ENCODE results near the gene TMC8. TPM values are rescaled to one million over a fixed set of nuclear protein-coding genes. Genes with fewer than 3 reads are reported as not detected.
"Not testable (repeated sequence)": the region's sequence is repeated elsewhere in the genome, so short reads cannot be mapped to it uniquely, and the experiment has no call there.

Gene TMC8
- total and polyA plus RNA-seq, 2 experiments from 2014 or later: 1.2 to 1.3 TPM

GRCh38 chr17:78130437-78131101 lies at the start of gene TMC8 (continued):
- TF ChIP-seq, protein P1, sequence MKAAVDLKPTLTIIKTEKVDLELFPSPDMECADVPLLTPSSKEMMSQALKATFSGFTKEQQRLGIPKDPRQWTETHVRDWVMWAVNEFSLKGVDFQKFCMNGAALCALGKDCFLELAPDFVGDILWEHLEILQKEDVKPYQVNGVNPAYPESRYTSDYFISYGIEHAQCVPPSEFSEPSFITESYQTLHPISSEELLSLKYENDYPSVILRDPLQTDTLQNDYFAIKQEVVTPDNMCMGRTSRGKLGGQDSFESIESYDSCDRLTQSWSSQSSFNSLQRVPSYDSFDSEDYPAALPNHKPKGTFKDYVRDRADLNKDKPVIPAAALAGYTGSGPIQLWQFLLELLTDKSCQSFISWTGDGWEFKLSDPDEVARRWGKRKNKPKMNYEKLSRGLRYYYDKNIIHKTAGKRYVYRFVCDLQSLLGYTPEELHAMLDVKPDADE (IDR thresholded peaks at IDR 0.05): no peak

- peaks cover 23% of the 10 kb centered on the region for H3K36me3 ChIP-seq (ENCODE audit: insufficient read depth)
- H3K27me3 ChIP-seq (ENCODE audit: insufficient read depth): no peaks in the 10 kb centered on the region
- Mint-ChIP-seq H3K27me3 (ENCODE audit: insufficient read depth, low read depth, poor library complexity) (peaks cover 6% of the 10 kb centered on the region), H3K36me3 (ENCODE audit: low read depth) (peaks cover 51% of the 10 kb centered on the region), H3K27ac (no peak overlapping the region), H3K4me1 (no peaks in the 10 kb centered on the region), H3K4me3 (no peak overlapping the region), H3K9me3 (no peaks in the 10 kb centered on the region)
- H3K9me2 ChIP-seq (ENCODE audit: insufficient read depth): no peaks in the 10 kb centered on the region
- H3F3A ChIP-seq (replicated peaks; ENCODE audit: low read depth): no peaks in the 10 kb centered on the region
- no peak overlapping the region for H2AFZ ChIP-seq
- H3K4me2 ChIP-seq: no peak overlapping the region
- H3K4me3 ChIP-seq: no peak overlapping the region
- no peaks in the 10 kb centered on the region for H3K4me1 ChIP-seq (ENCODE audit: insufficient read depth)
- ATAC-seq (no peak), DNase-seq (ENCODE audit: low spot score) (no peak)
- H3K27ac ChIP-seq (ENCODE audit: low read depth): no peak overlapping the region
- TF ChIP-seq STAT1 (IDR thresholded peaks at IDR 0.05; ENCODE audit: unreplicated experiment) (no peak), ZNF331 (CRISPR knock-in tag; IDR thresholded peaks at IDR 0.05; ENCODE audit: low read depth) (no peak), NANOG (IDR thresholded peaks at IDR 0.05; ENCODE audit: borderline replicate concordance) (no peak), EZH2 (IDR thresholded peaks at IDR 0.05; ENCODE audit: low read depth, unreplicated experiment) (no peak), EZH2phosphoT487 (IDR thresholded peaks at IDR 0.05; ENCODE audit: unreplicated experiment) (no peak)
- TF ChIP-seq, protein P1 (IDR thresholded peaks at IDR 0.05): no peak
- 0 out of 2 replicates have a peak, but pooled peaks cover 7% of the 10 kb centered on the region for H4K20me1 ChIP-seq (replicated peaks; ENCODE audit: insufficient read depth)
- H3K79me2 ChIP-seq (replicated peaks; ENCODE audit: insufficient read depth): no peaks in the 10 kb centered on the region
These were observed 49.0 kb upstream of the TMC8 start for GRCh38 chr17:78081551-78081950.

GRCh38 chr17:78082355-78082872 lies 48.2 kb upstream of the TMC8 start:
- H3K4me1 ChIP-seq (ENCODE audit: insufficient read depth); H3K4me3 ChIP-seq; H3K27me3 ChIP-seq (ENCODE audit: insufficient read depth); H3K9me3 Mint-ChIP-seq; H3K4me1 Mint-ChIP-seq; H3K27me3 Mint-ChIP-seq (ENCODE audit: insufficient read depth, low read depth, poor library complexity); DNase-seq (ENCODE audit: low spot score); H3K79me2 ChIP-seq (replicated peaks; ENCODE audit: insufficient read depth); ATAC-seq; H3F3A ChIP-seq (replicated peaks; ENCODE audit: low read depth); H2AFZ ChIP-seq; H3K4me2 ChIP-seq; H3K27ac ChIP-seq (ENCODE audit: low read depth); H3K27ac Mint-ChIP-seq; H4K20me1 ChIP-seq (replicated peaks; ENCODE audit: insufficient read depth); H3K9me2 ChIP-seq (ENCODE audit: insufficient read depth); H3K4me3 Mint-ChIP-seq: not testable (repeated sequence)
- H3K36me3 ChIP-seq (ENCODE audit: insufficient read depth): peaks cover 24% of the 10 kb centered on the region
- peaks cover 50% of the 10 kb centered on the region for H3K36me3 Mint-ChIP-seq (ENCODE audit: low read depth)

Measured in GM23338 (cell line).